GM18498 (cell line): Measurements from ENCODE around the gene AP2M1.

Experiments used
- ATAC-seq: cut with Tn5 transposase; IDR thresholded peaks from one replicate; pipeline ENCODE4 v1.9.1; 2021; ENCODE audit warnings: mild to moderate bottlenecking, moderate library complexity; ENCODE audit not compliant: unreplicated experiment

Gene AP2M1

GRCh38 chr3:184223946-184224345 is 49.3 kb downstream of the AP2M1 start:
- no peak for ATAC-seq

DNA sequence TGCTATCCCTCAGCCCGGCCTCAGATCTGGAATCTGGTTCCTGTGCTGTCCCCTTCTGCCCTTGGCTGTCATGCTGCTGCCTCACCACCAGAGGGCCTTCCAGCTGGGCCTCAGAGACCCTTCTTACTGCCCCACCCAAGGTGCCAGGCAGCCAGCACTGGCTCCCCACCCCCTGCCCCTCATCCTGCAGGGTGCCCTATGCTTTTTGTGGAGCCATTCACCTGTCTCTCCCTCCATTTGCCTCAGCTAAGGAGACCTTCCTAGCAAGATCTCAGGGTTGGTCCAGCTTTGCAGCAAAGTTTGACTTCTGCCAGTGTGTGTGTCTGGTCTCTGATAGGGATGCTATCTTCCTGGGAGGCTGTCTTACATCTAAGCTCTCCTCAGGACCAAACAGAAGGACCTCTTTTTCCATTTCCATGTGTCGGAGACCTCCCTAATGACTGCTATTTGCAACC is 52.9 kb downstream of the AP2M1 start:
- ATAC-seq = no peak

GRCh38 chr3:184228376-184229137 is 53.9 kb downstream of the AP2M1 start:
- no peak for ATAC-seq

GRCh38 chr3:184229394-184230080 is 54.9 kb downstream of the AP2M1 start, which contains the start of gene VWA5B2:
Gene VWA5B2, plus strand, starts transcription at chr3:184229585. Its CDS starts 944 bp downstream, at chr3:184230529.
- peak; percentile 82 for ATAC-seq

DNA sequence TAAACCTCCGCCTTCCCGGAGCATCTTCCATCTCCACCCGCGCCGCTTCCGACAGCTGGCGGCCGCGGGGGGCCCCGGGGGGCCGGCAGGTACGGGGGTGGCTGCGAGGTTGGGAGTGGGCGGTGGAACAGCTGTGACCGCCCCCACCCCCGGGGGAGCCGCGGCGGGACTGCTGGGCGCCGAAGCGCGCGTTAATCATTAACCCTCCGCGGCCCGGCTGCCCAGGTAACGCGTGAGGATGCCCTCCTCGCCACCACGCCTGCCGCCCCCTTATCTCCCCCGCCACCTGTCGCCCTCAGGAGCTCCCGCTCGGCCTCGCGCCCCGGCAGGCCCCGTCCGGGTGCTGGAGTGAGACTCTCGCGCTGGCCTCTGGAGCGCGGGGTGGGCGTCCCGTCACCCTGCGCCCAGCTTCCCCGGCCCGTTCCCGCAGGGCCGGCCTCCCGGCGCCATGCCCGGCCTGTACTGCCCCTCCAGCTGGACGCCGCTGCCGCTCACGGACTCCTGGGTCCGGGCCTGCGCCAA is 55.5 kb downstream of the AP2M1 start:
- no peak for ATAC-seq

DNA sequence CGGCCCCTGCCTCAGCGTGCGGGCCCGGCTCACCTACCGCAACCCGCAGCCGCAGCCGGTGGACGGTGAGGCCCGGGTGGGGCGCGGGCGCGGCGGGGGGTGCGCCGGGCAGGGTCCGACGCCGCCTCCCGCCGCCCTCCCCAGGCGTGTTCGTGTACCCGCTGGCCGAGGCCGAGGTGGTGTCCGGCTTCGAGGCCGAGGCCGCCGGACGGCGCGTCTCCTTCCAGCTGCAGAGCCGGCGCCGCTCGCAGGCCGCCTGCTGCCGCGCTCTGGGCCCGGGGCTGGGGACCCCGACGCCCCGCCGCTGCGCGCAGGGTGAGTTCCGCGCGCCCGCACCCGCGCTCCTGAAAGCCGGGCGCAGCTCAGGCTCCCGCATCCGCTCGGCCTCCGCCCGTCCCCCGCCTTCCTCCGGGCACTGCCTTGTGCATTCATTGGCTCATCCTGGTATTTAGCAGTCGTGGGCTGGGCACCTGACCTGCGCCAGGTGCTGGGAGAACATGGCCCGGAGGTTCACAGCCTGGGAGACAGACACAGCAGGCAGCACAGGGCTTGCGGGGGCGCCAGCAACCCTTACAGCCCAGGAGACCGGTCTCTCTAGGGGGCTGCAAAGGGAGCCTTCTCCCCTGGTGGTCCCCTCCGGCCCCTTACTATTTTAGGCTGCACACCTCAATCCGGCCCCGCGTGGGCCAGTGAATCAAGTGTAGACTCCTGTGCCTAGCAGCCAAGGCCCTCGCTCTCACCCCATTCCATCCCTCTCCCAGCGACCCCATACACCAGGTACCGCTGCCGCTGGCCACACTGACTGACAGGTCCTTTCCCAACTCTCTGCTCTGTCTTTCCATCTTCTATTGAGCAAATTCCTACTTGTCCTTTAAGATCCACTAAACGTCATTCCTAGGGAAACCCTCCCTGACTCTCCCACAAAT is 56.2 kb downstream of the AP2M1 start:
- ATAC-seq = no peak

- ATAC-seq = no peak
These were observed 57.0 kb downstream of the AP2M1 start for GRCh38 chr3:184231671-184232070.

- no peak for ATAC-seq
These were observed 58.6 kb downstream of the AP2M1 start for GRCh38 chr3:184233127-184233843.
